GM10847 (cell line): ENCODE data around the gene STAP1.
A peak's percentile ranks its signal among the peaks of the same experiment; 100 is the strongest.

Experiments
- POLR2A ChIP-seq: IDR thresholded peaks from 2 replicates; pipeline ENCODE4 v1.6.1; 2011; ENCODE audit not compliant: insufficient read length; ENCODE audit errors: extremely low read depth

Gene STAP1, protein sequence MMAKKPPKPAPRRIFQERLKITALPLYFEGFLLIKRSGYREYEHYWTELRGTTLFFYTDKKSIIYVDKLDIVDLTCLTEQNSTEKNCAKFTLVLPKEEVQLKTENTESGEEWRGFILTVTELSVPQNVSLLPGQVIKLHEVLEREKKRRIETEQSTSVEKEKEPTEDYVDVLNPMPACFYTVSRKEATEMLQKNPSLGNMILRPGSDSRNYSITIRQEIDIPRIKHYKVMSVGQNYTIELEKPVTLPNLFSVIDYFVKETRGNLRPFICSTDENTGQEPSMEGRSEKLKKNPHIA

DNA sequence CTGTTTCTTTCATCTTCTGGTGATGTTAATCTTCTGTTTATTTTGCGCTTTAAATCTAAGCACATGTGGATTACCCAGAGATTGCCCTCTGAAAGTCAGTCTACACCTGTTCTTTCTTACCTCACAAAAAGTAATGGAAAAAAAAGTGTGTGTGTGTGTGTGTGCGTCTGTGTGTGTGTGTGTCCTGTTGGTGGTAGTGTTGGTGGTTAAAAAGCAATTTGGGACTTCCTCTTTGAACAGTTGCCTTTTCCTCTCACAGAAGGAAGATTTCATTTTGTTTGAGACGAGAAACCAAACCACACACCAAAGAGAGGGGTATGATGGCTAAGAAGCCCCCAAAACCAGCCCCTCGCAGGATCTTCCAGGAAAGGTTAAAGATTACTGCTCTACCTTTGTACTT is at the start of gene STAP1:
Gene STAP1 (plus strand): TSS at position 235 of the 400 bp plus-strand sequence. CDS start 83 bp downstream, at position 318.
- no peak for TF ChIP-seq POLR2A

DNA sequence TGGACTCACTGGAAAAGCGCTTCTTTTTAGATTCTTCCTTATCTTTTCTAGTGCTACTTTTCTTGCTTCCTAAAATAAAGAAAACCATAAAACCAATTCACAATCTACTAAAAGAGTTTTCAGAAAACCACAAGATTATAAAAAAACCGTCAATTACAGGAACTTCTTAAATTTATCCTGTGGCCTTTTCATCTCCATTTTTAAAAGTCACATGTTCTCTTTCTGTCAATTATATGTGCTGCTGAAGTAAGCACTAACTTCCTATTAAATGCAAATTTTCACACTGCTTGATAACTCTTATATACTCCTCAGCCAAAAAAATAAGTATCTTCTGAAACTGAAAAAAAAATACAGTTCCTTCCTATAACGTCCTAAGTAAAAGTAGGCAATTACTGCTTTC is 46.0 kb upstream of the STAP1 start:
- no peak for TF ChIP-seq POLR2A

DNA sequence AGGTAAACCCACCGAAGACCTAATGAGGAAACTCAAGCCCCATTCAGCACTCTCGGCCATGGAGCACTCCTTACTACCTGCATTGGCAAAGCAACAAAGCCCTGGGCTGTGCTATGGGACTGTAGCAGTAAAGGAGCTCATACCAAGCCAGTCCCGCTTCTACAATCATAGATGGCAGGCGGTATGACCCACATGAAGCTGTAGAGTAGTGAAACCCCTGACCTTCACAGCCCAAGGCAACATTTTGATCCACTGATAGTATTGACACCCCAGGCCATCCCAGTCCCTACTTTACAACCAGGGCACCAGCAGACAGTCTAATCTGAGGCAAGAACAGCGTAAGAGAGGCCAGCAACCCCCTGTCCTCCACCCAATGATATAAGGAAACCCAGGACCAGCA is 38.4 kb upstream of the STAP1 start:
- TF ChIP-seq POLR2A, result no peak

- TF ChIP-seq POLR2A, result no peak
Measured at GRCh38 chr4:67521506-67521905, 37.0 kb upstream of the STAP1 start.

GRCh38 chr4:67522230-67522629 is 36.3 kb upstream of the STAP1 start:
- TF ChIP-seq POLR2A, result no peak

DNA sequence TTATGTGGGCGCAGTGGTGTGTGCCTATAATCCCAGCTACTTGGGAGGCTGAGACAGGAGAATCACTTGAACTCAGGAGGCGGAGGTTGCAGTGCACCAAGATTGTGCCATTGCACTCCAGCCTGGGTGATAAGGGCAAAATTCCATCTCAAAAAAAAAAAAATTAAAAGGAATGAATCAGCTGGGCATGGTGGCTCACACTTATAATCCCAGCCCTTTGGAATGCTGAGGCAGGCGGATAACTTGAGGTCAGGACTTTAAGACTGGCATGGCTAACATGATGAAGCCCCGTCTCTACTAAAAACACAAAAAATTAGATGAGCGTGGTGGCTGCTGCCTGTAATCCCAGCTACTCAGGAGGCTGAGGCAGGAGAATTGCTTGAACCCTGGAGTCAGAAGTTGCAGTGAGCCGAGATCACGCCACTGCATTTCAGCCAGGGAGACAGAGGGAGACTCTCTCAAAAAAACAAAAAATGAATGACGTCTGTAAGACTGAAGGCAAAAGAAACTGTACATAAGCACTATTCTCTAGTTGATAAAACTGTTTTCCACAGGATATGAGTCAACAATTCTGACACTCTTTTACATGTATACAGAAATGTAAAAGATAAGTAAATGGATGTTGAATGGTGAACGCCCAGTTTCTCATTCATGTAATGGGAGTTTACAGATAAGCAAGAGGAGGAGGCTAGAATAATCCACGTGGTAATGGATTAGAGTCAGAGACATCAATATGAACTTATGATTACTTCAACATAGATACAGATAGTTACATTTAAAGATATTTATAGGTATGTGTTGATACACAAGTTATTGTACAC is 35.5 kb upstream of the STAP1 start:
- TF ChIP-seq POLR2A, result no peak

DNA sequence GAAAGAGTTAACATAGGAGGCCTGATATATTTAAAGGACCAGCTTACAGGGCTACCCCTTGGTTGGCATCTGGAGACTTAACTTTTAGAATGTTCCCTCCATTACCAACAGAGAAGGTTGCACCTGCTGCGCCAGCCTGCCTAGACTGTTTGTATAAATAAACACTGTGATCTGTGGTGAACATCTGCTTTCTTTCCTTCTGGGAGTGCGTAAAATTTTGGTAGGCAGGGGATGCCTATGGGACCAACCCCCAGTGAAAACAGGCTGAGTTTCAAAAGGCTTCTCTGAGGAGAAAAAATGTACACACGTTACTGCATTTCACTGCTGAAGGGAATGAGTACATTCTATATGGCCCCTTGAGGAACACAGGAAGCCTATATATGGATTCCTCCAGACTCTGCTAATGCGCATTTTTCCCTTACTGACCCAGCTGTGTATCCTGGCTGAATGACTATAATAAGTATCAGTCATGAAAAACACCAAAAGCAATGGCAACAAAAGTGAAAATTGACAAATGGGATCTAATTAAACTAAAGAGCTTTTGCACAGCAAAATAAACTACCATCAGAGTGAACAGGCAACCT is 27.1 kb upstream of the STAP1 start:
- TF ChIP-seq POLR2A, result no peak

DNA sequence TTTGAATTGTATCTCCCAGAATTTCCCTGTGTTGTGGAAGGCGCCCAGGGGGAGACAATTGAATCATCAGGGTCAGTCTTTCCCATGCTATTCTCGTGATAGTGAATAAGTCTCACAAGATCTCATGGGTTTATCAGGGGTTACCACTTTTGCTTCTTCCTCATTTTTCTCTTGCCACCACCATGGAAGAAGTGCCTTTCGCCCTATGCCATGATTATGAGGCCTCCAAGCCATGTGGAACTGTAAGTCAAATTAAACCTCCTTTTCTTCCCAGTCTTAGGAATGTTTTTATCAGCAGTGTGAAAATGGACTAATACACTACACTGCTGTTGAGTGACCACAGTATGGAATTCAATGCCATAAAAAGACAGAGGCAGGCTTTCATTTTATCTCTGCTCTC is 25.4 kb upstream of the STAP1 start:
- TF ChIP-seq POLR2A, result no peak

DNA sequence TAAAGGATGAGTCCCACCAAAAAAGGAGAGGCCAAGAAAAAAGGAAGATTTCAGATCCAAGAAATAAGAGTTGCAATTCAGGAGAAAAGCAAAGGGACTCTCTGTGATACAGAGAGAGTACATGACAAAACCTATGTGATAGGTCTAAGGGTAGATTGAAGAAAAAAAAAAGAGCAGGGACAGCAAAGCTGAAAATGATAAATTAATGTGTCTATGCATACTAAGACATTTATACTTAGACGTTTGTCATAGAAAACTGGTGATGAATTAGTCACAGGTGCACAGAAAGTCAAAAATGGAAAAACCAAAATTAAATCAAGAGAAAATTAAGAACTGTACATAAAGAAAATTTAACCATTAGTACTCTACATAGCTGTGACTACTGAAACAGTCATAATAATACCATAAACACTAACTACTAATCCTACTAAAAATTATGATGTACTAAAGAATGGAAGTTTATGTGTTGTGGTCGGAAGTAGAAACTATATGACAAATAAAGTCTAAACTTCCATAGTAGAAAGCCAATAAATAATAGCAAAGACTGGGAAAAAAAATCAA is 23.2 kb upstream of the STAP1 start:
- TF ChIP-seq POLR2A, result no peak

- TF ChIP-seq POLR2A, result no peak
Measured at GRCh38 chr4:67539830-67540229, 18.7 kb upstream of the STAP1 start.

GRCh38 chr4:67542076-67542475 is 16.5 kb upstream of the STAP1 start:
- TF ChIP-seq POLR2A, result no peak

- peak; percentile 93 for TF ChIP-seq POLR2A
Measured at GRCh38 chr4:67545199-67546003, 13.1 kb upstream of the STAP1 start, which contains the start of gene CENPC. TSS of gene CENPC (minus strand) at chr4:67545503. CDS start at chr4:67545355, 148 bp downstream.

DNA sequence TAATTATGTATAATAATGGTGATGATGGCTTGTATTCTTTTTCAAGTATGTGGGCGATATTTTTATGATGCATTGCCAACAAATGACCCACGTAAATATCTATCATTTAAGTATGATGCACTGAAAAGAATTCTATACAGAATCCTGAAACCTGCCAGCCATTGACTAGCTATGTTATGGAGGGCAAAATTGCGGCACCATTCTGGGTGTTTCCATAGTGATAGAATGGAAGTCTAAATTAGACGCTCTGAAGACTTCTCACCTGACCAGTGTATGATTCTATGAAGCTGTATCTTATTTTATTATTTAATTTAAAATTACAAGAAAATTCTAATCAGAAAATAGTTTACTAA is 12.5 kb upstream of the STAP1 start:
- TF ChIP-seq POLR2A, result no peak

DNA sequence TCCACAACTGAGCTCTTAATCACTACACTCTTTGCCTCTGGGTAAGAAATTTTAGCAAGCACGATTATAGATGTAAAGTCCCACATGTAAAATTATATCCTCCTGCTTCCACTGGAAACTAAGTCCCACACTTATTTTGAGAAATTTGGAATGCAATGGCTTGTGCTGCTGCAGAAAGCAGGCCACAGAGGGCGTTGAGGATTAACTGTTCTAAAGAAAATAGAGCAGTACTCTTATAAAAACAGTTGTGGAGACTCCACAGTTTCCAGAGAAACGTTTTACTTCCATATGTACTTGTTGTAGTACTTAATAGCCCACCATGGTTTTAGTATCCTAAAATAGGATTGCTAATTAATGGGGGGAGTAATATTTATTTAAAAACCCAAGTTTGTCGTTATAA is 11.6 kb upstream of the STAP1 start:
- TF ChIP-seq POLR2A, result no peak

DNA sequence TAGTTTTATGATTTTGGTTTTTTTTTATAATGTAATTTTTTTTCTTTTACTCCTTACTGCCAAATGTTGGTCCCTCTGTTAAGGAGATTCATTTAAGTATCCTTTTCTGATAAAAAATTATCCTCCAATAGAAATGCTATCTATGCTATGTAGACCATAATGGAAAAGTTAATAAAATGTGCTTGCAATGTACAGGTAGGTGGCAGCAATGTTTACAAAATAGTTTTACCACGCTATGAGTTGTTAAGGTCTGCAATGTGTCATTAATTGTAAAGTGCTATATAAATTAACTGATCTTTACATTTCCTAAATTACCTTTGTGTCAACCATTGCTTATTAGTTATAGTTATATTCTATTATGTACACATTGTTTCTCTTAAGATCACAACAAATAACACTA is 9.4 kb upstream of the STAP1 start:
- no peak for TF ChIP-seq POLR2A
